HCEC 1CT (cell line): Measurements from ENCODE around the gene TUBGCP6.
A peak's percentile ranks its signal among the peaks of the same experiment; 100 is the strongest.
"Not testable (repeated sequence)": the region's sequence is repeated elsewhere in the genome, so short reads cannot be mapped to it uniquely, and the experiment has no call there.

Experiments used
- DNase-seq: peaks from one replicate; pipeline ENCODE4 v3.0.0-alpha.2; 2017

Gene TUBGCP6

GRCh38 chr22:50208430-50208938, 36.3 kb downstream of the TUBGCP6 start:
- no peak for DNase-seq

GRCh38 chr22:50207383-50208140, 37.3 kb downstream of the TUBGCP6 start:
- no peak for DNase-seq

- DNase-seq, result no peak
Observed at GRCh38 chr22:50206599-50206998, 38.2 kb downstream of the TUBGCP6 start.

GRCh38 chr22:50205781-50206569, 38.8 kb downstream of the TUBGCP6 start:
- no peak for DNase-seq

- not testable (repeated sequence) for DNase-seq
Observed at GRCh38 chr22:50204998-50205397, 39.8 kb downstream of the TUBGCP6 start.

GRCh38 chr22:50204571-50204970, 40.3 kb downstream of the TUBGCP6 start:
- DNase-seq, result no peak

- no peak for DNase-seq
Observed at GRCh38 chr22:50203288-50203687, 41.5 kb downstream of the TUBGCP6 start.

- no peak for DNase-seq
Observed at GRCh38 chr22:50202130-50202666, 42.6 kb downstream of the TUBGCP6 start.

GRCh38 chr22:50201191-50202129, 43.4 kb downstream of the TUBGCP6 start:
- peak; percentile 17 for DNase-seq

GRCh38 chr22:50200461-50201190, 44.2 kb downstream of the TUBGCP6 start, which contains the start of gene SELENOO:
TSS of gene SELENOO (plus strand) at chr22:50201011. CDS start at chr22:50201037, 26 bp downstream.
- DNase-seq, result peak; percentile 83

GRCh38 chr22:50199829-50200460, 44.9 kb downstream of the TUBGCP6 start:
- DNase-seq, result no peak

- no peak for DNase-seq
Observed at GRCh38 chr22:50199251-50199721, 45.5 kb downstream of the TUBGCP6 start.

GRCh38 chr22:50198624-50199017, 46.2 kb downstream of the TUBGCP6 start:
- no peak for DNase-seq

- DNase-seq, result no peak
Observed at GRCh38 chr22:50197856-50198623, 46.8 kb downstream of the TUBGCP6 start.

GRCh38 chr22:50197000-50197800, 47.6 kb downstream of the TUBGCP6 start:
- no peak for DNase-seq

- DNase-seq, result no peak
Observed at GRCh38 chr22:50196256-50196655, 48.6 kb downstream of the TUBGCP6 start.

- no peak for DNase-seq
Observed at GRCh38 chr22:50194037-50194805, 50.6 kb downstream of the TUBGCP6 start.

GRCh38 chr22:50193621-50194020, 51.2 kb downstream of the TUBGCP6 start:
- no peak for DNase-seq
